ENCODE data around the gene PNLIPRP2.

Gene PNLIPRP2

DNA sequence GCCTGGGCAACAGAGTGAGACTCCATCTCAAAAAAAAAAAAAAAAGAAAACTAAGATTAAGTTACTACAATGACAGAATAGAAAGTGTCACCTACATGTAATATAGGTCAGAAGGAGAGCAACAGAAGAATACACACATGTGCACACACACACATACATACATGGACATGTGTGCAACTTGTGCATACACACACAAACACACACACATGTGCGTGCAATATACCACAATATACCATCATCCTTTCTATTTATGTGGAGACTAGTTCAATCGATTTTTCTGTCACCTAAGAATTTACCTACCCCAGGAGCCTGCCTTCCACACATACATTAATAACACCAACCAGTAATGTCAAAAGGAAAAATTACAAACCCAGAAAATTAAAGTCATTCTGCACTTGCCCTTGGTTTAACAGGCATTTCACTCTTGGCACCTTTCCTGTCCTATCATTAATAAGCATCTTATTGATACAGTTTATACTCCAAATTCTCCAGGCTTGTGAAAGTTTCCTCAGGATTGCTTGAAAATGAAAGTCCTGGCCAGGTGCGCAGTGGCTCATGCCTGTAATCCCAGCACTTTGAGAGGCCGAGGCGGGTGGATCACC is 27.5 kb upstream of the PNLIPRP2 start:
- ATAC-seq, result no peak
- TF ChIP-seq CREB5 (CRISPR knock-in tag; IDR thresholded peaks at IDR 0.05; ENCODE audit: low read depth), result no peak
- TF ChIP-seq GLIS3 (CRISPR knock-in tag; IDR thresholded peaks at IDR 0.05), result no peak
- TF ChIP-seq TCF4 (CRISPR knock-in tag; IDR thresholded peaks at IDR 0.05; ENCODE audit: borderline replicate concordance), result no peak
- no peak for TF ChIP-seq TSHZ2 (CRISPR knock-in tag; IDR thresholded peaks at IDR 0.05)

DNA sequence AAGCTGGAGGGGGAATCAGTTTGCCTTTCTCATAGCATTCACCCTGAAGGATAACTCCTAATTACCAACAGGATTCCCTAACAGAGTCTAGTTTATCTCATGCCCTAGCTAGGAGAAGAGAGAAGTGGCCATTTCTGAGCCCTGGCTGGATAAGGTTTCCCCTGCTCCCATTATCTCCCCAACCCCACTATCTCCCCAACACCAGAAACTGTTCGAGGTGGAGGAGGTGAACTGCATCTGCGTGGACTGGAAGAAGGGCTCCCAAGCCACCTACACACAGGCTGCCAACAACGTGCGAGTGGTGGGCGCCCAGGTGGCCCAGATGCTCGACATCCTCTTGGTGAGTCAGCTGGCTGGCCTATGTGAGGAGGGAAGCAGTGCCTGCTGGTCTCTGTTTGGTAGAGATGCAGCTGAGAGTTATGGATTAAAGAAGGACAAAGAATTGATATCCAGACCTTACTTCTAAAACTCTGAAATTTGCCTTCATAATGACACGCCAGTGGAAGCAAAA is 26.2 kb upstream of the PNLIPRP2 start:
- no peak for TF ChIP-seq CSDC2 (CRISPR knock-in tag; IDR thresholded peaks at IDR 0.05)
- no peak for TF ChIP-seq TCF4 (CRISPR knock-in tag; IDR thresholded peaks at IDR 0.05; ENCODE audit: borderline replicate concordance)
- TF ChIP-seq OSR1 (CRISPR knock-in tag; IDR thresholded peaks at IDR 0.05), result no peak
- TF ChIP-seq CREB5 (CRISPR knock-in tag; IDR thresholded peaks at IDR 0.05; ENCODE audit: low read depth), result no peak
- no peak for TF ChIP-seq ZNF8 (CRISPR knock-in tag; IDR thresholded peaks at IDR 0.05)
- TF ChIP-seq, protein P1, sequence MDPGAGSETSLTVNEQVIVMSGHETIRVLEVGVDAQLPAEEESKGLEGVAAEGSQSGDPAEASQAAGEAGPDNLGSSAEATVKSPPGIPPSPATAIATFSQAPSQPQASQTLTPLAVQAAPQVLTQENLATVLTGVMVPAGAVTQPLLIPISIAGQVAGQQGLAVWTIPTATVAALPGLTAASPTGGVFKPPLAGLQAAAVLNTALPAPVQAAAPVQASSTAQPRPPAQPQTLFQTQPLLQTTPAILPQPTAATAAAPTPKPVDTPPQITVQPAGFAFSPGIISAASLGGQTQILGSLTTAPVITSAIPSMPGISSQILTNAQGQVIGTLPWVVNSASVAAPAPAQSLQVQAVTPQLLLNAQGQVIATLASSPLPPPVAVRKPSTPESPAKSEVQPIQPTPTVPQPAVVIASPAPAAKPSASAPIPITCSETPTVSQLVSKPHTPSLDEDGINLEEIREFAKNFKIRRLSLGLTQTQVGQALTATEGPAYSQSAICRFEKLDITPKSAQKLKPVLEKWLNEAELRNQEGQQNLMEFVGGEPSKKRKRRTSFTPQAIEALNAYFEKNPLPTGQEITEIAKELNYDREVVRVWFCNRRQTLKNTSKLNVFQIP (CRISPR knock-in tag; IDR thresholded peaks at IDR 0.05; ENCODE audit: borderline replicate concordance, low read depth), result no peak
- no peak for TF ChIP-seq ZC3H10 (CRISPR knock-in tag; IDR thresholded peaks at IDR 0.05)
- TF ChIP-seq ISL1 (CRISPR knock-in tag; IDR thresholded peaks at IDR 0.05), result no peak
- TF ChIP-seq ZNF565 (CRISPR knock-in tag; conservative IDR thresholded peaks at IDR 0.05; ENCODE audit: low read depth), result no peak
- TF ChIP-seq BACH2 (CRISPR knock-in tag; IDR thresholded peaks at IDR 0.05; ENCODE audit: borderline replicate concordance), result no peak
- no peak for TF ChIP-seq TSHZ2 (CRISPR knock-in tag; IDR thresholded peaks at IDR 0.05)
- TF ChIP-seq, protein P2, sequence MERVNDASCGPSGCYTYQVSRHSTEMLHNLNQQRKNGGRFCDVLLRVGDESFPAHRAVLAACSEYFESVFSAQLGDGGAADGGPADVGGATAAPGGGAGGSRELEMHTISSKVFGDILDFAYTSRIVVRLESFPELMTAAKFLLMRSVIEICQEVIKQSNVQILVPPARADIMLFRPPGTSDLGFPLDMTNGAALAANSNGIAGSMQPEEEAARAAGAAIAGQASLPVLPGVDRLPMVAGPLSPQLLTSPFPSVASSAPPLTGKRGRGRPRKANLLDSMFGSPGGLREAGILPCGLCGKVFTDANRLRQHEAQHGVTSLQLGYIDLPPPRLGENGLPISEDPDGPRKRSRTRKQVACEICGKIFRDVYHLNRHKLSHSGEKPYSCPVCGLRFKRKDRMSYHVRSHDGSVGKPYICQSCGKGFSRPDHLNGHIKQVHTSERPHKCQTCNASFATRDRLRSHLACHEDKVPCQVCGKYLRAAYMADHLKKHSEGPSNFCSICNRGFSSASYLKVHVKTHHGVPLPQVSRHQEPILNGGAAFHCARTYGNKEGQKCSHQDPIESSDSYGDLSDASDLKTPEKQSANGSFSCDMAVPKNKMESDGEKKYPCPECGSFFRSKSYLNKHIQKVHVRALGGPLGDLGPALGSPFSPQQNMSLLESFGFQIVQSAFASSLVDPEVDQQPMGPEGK (CRISPR knock-in tag; IDR thresholded peaks at IDR 0.05; ENCODE audit: borderline replicate concordance), result no peak
- no peak for TF ChIP-seq SNAI2 (CRISPR knock-in tag; IDR thresholded peaks at IDR 0.05)
- TF ChIP-seq ZNF70 (CRISPR knock-in tag; IDR thresholded peaks at IDR 0.05), result no peak
- TF ChIP-seq ZFP30 (CRISPR knock-in tag; IDR thresholded peaks at IDR 0.05), result no peak
- TF ChIP-seq RARB (CRISPR knock-in tag; IDR thresholded peaks at IDR 0.05), result no peak
- no peak for ATAC-seq

Data from SK-N-SH treated with all-trans-retinoic acid at 6 μM for 48 hours (cell line).